HepG2 (cell line): ENCODE data around the gene MATR3.

Experiments
- CAMTA2 ChIP-seq: sonication (generic); formaldehyde crosslinking; IDR thresholded peaks from 2 replicates; pipeline ENCODE4 v1.4.0; 2020; ENCODE audit warnings: mild to moderate bottlenecking, missing genetic modification reagents, borderline replicate concordance
- ETS1 ChIP-seq: sonication (generic); formaldehyde crosslinking; IDR thresholded peaks from 2 replicates; pipeline ENCODE4 v1.4.0; 2020; ENCODE audit warnings: missing genetic modification reagents
- MAX ChIP-seq: IDR thresholded peaks from 2 replicates; pipeline ENCODE4 v1.6.1; 2012; ENCODE audit warnings: inconsistent platforms
- NFIC ChIP-seq: IDR thresholded peaks from 2 replicates; pipeline ENCODE4 v1.6.1; 2012; ENCODE audit warnings: mild to moderate bottlenecking, low read length, inconsistent platforms
- PHB2 ChIP-seq: fragments of 450-650 bp; IDR thresholded peaks from 2 replicates; pipeline ENCODE4 v1.6.1; 2018; ENCODE audit not compliant: partially characterized antibody
- ZBTB8A ChIP-seq: sonication (generic); formaldehyde crosslinking; IDR thresholded peaks from 2 replicates; pipeline ENCODE4 v1.4.0; 2020; ENCODE audit warnings: mild to moderate bottlenecking, low read depth, missing genetic modification reagents, borderline replicate concordance
- ZNF740 ChIP-seq: sonication (generic); formaldehyde crosslinking; IDR thresholded peaks from 2 replicates; pipeline ENCODE4 v1.4.0; 2020; ENCODE audit warnings: missing genetic modification reagents
- TF ChIP-seq, protein P1 (sequence below): sonication (generic); formaldehyde crosslinking; IDR thresholded peaks from 2 replicates; pipeline ENCODE4 v1.5.0; 2020; ENCODE audit warnings: mild to moderate bottlenecking, missing genetic modification reagents, moderate library complexity

DNA sequence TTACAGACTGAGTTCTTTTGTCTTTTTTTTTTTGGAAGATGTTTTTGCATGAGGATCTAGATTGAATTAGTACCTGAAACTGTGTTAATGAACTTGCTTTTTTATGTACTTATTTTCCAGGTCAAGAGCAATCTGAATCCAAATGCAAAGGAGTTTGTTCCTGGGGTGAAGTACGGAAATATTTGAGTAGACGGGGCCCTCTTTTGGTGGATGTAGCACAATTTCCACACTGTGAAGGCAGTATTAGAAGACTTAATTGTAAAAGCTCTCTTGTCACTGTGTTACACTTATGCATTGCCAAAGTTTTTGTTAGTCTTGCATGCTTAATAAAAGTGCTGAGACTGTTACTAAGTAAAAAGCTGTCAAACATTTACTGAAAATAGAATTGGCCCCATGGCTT lies 75.1 kb downstream of the MATR3 start:
- TF ChIP-seq NFIC (no peak), CAMTA2 (no peak), PHB2 (no peak), ZBTB8A (CRISPR knock-in tag) (no peak), MAX (no peak), ETS1 (CRISPR knock-in tag) (no peak), ZNF740 (no peak)
- TF ChIP-seq, protein P1, sequence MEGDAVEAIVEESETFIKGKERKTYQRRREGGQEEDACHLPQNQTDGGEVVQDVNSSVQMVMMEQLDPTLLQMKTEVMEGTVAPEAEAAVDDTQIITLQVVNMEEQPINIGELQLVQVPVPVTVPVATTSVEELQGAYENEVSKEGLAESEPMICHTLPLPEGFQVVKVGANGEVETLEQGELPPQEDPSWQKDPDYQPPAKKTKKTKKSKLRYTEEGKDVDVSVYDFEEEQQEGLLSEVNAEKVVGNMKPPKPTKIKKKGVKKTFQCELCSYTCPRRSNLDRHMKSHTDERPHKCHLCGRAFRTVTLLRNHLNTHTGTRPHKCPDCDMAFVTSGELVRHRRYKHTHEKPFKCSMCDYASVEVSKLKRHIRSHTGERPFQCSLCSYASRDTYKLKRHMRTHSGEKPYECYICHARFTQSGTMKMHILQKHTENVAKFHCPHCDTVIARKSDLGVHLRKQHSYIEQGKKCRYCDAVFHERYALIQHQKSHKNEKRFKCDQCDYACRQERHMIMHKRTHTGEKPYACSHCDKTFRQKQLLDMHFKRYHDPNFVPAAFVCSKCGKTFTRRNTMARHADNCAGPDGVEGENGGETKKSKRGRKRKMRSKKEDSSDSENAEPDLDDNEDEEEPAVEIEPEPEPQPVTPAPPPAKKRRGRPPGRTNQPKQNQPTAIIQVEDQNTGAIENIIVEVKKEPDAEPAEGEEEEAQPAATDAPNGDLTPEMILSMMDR (CRISPR knock-in tag): no peak; the same call in 1 of the 2 replicates
